Mononuclear cell (primary cell): ENCODE results near the gene SLC66A2. TPM values are rescaled to one million over a fixed set of nuclear protein-coding genes. Genes with fewer than 3 reads are reported as not detected.

ENCODE experiments used
- H3K27me3 ChIP-seq: 2 replicates; pipeline ENCODE4 v1.6.0; 2011; ENCODE audit warnings: low read length, control low read depth; ENCODE audit not compliant: insufficient read depth
- H3K4me1 ChIP-seq: 2 replicates; pipeline ENCODE4 v1.5.1; 2011; ENCODE audit warnings: mild to moderate bottlenecking, low read length, control low read depth; ENCODE audit not compliant: insufficient read depth
- H3K4me3 ChIP-seq: 2 replicates; pipeline ENCODE4 v1.5.1; 2011; ENCODE audit warnings: mild to moderate bottlenecking, low read length, moderate library complexity
- H3K9me3 ChIP-seq: 2 replicates; pipeline ENCODE4 v1.5.1; 2011; ENCODE audit warnings: low read depth, mild to moderate bottlenecking, control low read depth, low read length
- total RNA-seq: library from RNA; depleted of rRNA; stranded (reverse); fragments of >200 nt; gene quantifications from one replicate; pipeline ENCODE4 v1.2.3, GENCODE V29; 2012

SLC66A2 gene
- total RNA-seq, 1 donor: 26.9 TPM

DNA sequence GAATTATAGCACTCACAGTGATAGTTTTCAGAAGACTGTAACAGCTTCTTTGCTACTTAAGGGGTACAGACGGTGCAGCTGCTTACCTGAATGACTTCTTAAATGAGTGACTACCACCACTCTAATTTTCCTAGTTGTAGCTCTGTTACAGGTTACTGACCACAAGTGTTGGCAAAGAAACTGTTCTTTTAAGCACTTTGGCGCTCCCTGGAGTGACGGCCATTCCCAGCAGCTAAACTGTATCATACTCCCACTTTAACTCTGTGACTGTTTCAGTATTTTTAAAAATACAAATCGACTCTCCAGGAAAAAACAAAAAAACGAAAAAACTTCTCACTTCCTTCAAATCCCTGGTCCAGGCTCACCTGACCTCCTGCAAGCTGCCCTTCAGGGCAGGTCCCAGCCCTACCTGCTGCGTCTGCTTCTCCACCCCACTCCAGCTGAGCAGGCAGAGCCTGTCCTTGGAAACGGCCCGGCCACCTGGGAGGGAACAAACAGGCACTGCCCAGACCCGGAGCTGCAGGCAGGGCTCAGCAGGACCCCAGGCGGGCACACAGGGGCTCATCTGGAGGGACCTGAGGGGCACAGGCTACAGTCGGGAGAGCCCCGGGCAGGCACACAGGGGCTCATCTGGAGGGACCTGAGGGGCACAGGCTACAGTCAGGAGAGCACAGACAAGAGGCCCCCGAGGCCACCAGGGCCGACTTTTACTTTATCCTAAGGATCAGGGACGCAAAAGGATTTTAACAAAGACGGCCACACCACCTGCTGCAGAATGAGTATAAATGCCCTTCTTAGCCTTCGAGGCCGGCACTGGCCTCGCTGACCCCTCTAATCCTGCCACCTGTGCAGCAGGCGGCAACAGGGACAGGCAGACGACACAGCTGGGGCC, 24.5 kb downstream of the SLC66A2 start:
- Histone ChIP-seq H3K9me3 (peaks cover 30% of the 10 kb centered on the region), H3K4me3 (no peak overlapping the region), H3K4me1 (no peaks in the 10 kb centered on the region), H3K27me3 (no peaks in the 10 kb centered on the region)

DNA sequence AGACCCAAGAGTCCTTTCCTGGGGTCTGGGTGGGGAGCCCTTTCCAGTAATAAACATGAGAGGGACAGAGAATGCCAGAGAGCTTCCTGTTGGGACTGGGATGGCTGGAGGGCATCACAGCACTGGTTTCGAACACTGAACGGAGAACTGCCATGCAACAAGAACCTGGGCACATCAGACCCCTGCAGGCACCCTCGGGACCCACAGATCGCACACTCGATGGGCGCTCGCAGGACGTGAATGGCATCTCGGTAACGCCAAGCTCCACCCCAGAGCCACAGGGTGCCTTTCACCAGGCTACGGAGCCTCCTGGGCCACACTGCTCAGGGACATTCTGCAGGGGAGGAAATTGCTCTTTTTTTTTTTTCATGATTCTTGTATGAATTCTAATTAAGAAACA, 25.1 kb downstream of the SLC66A2 start:
- H3K9me3 ChIP-seq: peaks cover 24% of the 10 kb centered on the region
- no peaks in the 10 kb centered on the region for H3K27me3 ChIP-seq
- H3K4me3 ChIP-seq: no peak overlapping the region
- H3K4me1 ChIP-seq: no peaks in the 10 kb centered on the region

GRCh38 chr18:79924814-79925731, 26.4 kb downstream of the SLC66A2 start:
- H3K27me3 ChIP-seq: no peaks in the 10 kb centered on the region
- H3K4me1 ChIP-seq: no peaks in the 10 kb centered on the region
- peaks cover 11% of the 10 kb centered on the region for H3K9me3 ChIP-seq
- H3K4me3 ChIP-seq: no peak overlapping the region

DNA sequence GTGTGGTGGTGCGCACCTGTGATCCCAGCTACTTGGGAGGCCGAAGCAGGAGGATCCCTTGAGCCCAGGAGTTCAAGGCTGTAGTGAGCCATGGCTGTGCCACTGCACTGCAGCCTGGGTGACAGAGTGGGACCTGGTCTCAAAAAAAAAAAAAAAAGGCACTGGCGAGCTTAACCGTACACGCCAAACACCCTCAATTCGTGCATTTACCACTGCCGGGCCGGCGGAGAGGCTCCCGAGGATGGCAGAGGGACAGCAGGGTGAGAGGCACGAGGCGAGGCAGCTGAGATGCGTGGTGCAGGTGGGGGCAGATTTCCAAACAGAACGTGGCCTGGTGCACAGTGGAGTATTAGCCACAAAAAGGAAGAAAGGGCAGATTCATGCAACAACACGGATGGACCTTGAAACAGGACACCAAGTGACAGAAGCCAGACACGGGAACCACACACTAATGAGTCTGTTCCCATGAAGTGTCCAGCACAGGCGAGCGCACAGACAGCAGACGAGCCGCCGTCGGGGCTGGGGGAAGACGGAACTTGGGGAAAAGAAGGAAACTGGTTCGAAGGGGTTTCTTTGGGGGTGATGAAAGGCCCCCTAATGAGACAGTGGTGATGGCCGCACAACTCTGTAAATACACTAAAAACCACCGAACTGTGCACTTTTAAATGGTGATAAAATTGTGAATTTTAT, 27.4 kb downstream of the SLC66A2 start:
- Histone ChIP-seq H3K27me3 (no peaks in the 10 kb centered on the region), H3K4me3 (no peak overlapping the region), H3K4me1 (no peaks in the 10 kb centered on the region), H3K9me3 (peaks cover 1% of the 10 kb centered on the region)

DNA sequence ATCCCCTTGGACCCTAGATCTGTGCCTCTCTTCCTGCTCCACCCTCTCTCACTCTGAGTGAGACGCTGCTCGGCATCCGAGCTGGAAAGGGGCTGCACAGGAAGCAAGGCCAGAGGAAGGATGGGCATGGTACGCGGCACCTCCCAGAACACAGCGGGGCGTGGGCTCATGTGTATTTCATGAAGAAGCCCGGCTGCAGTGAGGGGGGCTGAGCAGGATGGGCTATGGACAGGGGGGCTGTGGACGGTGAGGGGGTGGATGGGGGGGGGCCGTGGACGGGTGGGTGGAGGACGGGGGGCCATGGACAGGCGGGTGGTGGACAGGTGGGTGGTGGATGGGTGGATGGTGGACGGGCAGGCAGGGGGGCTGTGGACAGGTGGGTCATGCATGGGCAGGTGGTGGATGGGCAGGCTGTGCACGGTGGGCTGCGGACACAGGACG, 28.5 kb downstream of the SLC66A2 start:
- no peaks in the 10 kb centered on the region for H3K4me1 ChIP-seq
- H3K4me3 ChIP-seq: no peak overlapping the region
- H3K27me3 ChIP-seq: no peaks in the 10 kb centered on the region
- no peaks in the 10 kb centered on the region for H3K9me3 ChIP-seq

GRCh38 chr18:79921984-79922965, 29.2 kb downstream of the SLC66A2 start:
- H3K27me3 ChIP-seq: no peaks in the 10 kb centered on the region
- H3K4me3 ChIP-seq: no peak overlapping the region
- no peaks in the 10 kb centered on the region for H3K9me3 ChIP-seq
- H3K4me1 ChIP-seq: no peaks in the 10 kb centered on the region

- Histone ChIP-seq H3K4me1 (no peaks in the 10 kb centered on the region), H3K9me3 (no peaks in the 10 kb centered on the region), H3K4me3 (no peak overlapping the region), H3K27me3 (no peaks in the 10 kb centered on the region)
These were observed 32.4 kb downstream of the SLC66A2 start for GRCh38 chr18:79919089-79919488.

GRCh38 chr18:79918615-79919011, 32.8 kb downstream of the SLC66A2 start:
- H3K4me1 ChIP-seq: no peaks in the 10 kb centered on the region
- H3K27me3 ChIP-seq: no peaks in the 10 kb centered on the region
- H3K4me3 ChIP-seq: no peak overlapping the region
- no peaks in the 10 kb centered on the region for H3K9me3 ChIP-seq

DNA sequence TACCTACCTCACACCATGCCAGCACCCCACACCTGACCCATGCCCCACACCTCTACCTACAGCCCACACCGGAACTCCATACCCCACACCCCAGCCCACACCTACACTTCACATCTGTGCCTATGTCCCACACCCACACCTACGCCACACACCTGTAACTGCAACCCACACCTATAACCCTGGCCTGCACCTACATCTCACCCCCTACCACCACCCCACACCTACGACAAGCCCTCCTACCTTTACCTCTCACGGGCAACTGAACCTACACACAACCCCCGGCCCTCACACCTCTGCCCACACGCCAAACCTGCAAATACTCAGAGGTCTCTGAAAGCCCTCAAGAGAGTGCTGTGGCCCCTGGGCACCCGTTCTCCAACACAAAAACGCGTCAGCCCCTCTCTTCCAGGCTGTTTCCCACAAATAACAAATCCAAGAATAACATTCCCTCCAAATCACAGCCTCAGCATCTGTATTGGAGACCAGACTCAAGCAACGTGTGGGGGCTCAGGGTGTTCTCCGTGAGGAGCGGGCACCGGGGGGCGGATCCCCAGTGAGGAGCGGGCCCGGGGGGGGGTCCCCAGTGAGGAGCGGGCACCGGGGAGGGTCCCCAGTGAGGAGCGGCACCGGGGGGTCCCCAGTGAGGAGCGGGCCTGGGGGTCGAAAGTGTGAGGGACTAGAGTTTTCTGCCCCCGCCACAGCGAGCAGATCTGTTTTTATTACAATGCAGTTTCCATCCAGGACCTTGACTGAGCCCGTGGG, 33.4 kb downstream of the SLC66A2 start:
- no peaks in the 10 kb centered on the region for H3K9me3 ChIP-seq
- H3K4me3 ChIP-seq: no peak overlapping the region
- H3K27me3 ChIP-seq: no peaks in the 10 kb centered on the region
- peaks cover 1% of the 10 kb centered on the region for H3K4me1 ChIP-seq

- Histone ChIP-seq H3K9me3 (no peaks in the 10 kb centered on the region), H3K4me1 (peaks cover 5% of the 10 kb centered on the region), H3K27me3 (no peaks in the 10 kb centered on the region), H3K4me3 (no peak overlapping the region)
These were observed 34.1 kb downstream of the SLC66A2 start for GRCh38 chr18:79917169-79917852.

DNA sequence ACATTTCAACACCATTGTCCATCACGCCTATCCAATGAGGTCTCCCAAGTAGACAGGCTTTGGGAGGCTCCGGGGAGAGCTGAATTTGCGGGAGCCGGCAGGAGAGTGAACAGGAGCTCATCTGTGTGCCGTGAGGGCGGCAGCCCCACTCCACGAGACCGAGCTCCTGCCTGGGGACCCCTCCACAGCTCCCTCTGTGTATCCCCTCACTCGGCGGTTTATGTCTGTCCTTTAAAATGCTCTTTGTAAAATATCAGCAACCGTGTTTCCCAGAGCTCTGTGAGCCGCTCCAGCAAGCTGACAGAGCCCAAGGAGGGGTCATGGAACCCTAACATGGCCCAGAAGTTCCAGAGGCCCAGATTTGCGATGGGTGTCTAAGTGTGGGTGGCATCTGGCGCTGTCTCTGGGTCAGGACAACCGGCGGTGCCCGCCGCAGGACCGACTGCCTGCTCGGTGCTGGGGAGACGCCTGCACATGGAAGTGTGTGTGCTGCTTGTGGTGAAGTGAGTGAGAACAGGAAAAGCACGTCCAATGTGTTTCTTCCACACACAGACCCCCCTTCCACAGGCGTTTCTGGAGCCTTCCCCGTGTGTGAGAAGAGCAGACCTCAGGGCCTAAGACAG, 34.8 kb downstream of the SLC66A2 start:
- H3K9me3 ChIP-seq: no peaks in the 10 kb centered on the region
- H3K27me3 ChIP-seq: no peaks in the 10 kb centered on the region
- H3K4me3 ChIP-seq: no peak overlapping the region
- H3K4me1 ChIP-seq: peaks cover 5% of the 10 kb centered on the region

DNA sequence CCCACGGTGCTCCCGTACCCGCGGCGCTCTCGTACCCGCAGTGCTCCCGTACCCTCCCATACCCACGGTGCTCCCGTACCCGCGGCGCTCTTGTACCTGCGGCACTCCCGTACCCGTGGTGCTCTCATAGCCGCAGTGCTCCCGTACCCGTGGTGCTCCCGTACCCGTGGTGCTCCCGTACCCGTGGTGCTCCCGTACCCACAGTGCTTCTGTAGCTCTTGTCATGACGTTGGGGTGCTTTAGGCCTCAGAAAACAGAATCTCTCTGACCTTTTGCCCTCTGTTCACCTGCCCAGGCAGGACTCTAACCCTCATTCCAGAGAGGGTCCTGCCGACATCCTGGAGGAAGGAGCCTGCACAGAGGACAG, 35.3 kb downstream of the SLC66A2 start:
- H3K9me3 ChIP-seq: no peaks in the 10 kb centered on the region
- H3K4me3 ChIP-seq: no peak overlapping the region
- H3K4me1 ChIP-seq: peaks cover 5% of the 10 kb centered on the region
- no peaks in the 10 kb centered on the region for H3K27me3 ChIP-seq
